Right atrium auricular region (tissue), 2 donors: ENCODE data around the gene GNG7. TPM values are rescaled to one million over a fixed set of nuclear protein-coding genes. Genes with fewer than 3 reads are reported as not detected.
A peak's percentile ranks its signal among the peaks of the same experiment; 100 is the strongest.
"Not testable (repeated sequence)": the region's sequence is repeated elsewhere in the genome, so short reads cannot be mapped to it uniquely, and the experiment has no call there.

Experiments
- DNase-seq: peaks from one replicate; pipeline ENCODE4 v3.0.0-alpha.2; 2019; ENCODE audit warnings: low spot score
- H3K27ac ChIP-seq, 2 donors: fragments of 200-600 bp; sonication (generic); 1 replicate in 1 of 2; 2 replicates in 1 of 2; pipeline ENCODE4 v1.5.1; 2016 to 2019
- H3K27me3 ChIP-seq, 2 donors: fragments of 200-600 bp; sonication (generic); one replicate each; pipeline versions ENCODE4 v1.5.1 to v1.6.0; 2017 to 2019
- H3K36me3 ChIP-seq: fragments of 200-600 bp; sonication (generic); one replicate; pipeline ENCODE4 v1.5.1; 2016
- H3K4me1 ChIP-seq, 2 donors: fragments of 200-600 bp; sonication (generic); one replicate each; pipeline versions ENCODE4 v1.5.1 to v1.6.0; 2017 to 2019
- H3K4me3 ChIP-seq, 2 donors: fragments of 200-600 bp; sonication (generic); 1 replicate in 1 of 2; 2 replicates in 1 of 2; pipeline ENCODE4 v1.5.1; 2017 to 2019; ENCODE audit warnings: mild to moderate bottlenecking in 1 of 2, moderate library complexity in 1 of 2
- H3K9me3 ChIP-seq, 2 donors: fragments of 200-600 bp; sonication (generic); one replicate each; pipeline ENCODE4 v1.5.1; 2019
- CTCF ChIP-seq, 2 donors: fragments of 200-600 bp; sonication (generic); IDR thresholded peaks; one replicate each; pipeline ENCODE4 v1.5.1; 2019; ENCODE audit warnings: antibody characterized with exemption in 2 of 2
- total RNA-seq, 2 donors: library from RNA; depleted of rRNA; stranded (reverse); fragments of >200 nt; gene quantifications; one replicate each; pipeline ENCODE4 v1.1.0, GENCODE V29; 2016

The GNG7 gene
- total RNA-seq, 2 donors from 2014 or later: 18.0 to 22.8 TPM

DNA sequence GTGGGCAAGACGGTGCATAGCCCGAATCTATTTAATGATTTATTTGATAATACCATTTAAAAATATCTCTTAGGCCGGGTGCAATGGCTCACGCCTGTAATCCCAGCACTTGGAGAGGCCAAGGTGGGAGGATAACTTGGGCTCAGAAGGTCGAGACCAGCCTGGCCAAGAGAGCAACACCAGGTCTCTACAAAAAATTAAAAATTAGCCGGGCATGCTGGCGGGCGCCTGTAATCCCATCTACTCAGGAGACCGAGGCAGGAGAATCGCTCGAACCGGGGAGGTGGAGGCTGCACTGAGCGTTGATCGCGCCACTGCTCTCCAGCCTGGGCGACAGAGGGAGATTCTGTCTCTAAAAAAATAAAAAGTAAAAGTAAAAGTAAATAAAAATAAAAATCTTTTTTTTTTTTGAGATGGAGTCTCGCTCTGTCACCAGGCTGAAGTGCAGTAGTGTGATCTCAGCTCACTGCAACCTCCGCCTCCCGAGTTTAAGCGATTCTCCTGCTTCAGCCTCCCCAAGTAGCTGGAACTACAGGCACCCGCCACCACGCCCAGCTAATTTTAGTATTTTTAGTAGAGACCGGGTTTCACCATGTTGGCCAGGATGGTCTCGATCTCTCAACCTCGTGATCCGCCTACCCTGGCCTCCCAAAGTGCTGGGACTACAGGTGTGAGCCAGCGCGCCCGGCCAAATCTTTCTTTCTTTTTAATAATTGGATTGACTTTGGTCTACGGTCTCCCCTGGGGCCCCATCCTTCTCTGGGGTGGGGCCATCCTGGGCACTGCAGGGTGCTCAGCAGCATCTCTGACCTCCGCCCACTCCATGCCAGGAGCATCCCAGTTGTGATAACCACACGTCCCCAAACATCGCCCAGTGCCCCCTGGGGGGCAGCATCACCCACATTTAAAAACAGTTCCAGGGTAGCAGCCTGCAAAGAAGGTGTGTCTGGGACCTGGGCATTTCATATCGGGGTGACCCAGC lies 90.7 kb downstream of the GNG7 start:
- DNase-seq: no peak
- Histone ChIP-seq H3K27ac (peak overlapping the region; percentile 88 to 92), H3K4me3 (peak overlapping the region in 1 of 2 donors; percentile 53), H3K9me3 (no peaks in the 10 kb centered on the region), H3K27me3 (no peaks in the 10 kb centered on the region), H3K4me1 (peaks cover 0 to 29% of the 10 kb centered on the region in 2 donors), H3K36me3 (no peaks in the 10 kb centered on the region)
- TF ChIP-seq CTCF (IDR thresholded peaks at IDR 0.05): peak; percentile 1 to 2

DNA sequence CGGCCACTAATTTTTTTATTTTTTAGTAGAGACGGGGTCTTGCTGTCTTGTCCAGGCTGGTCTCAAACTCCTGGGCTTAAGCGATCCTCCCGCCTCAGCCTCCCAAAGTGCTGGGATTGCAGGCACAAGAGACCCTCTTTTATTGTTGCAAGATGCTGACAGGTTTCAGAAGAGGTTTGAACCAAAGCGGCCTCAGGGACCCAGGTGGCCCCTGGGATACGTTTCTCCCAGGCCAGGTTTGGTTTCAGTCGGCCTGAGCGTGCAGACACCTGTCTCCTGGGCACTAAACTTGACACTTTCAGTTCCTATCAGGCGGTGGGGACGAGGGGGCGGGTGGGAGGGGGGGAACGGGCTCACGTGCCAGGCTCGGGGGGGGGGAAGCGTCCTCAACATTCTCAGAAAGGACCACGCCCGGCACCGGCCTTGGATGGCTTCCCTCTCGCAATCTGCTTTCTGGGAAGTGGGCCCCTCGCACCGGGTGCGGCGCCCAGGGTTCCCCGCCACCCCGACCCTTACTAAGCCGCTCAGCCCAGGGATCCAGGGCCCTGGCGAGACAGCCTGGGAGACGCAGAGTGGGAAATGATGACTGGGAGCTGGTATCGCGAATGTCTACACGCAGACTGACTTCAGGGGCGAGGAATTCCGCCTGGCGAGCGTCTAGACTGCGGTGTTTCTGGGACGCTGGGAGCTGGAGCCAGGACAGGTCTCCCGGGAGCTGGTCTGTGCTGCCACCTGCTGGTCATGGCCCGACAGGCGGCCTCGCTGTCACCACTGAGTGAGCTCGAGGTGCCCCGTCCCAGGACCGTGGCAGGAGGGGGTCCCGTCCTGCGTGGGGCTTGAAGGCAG lies 91.6 kb downstream of the GNG7 start:
- Histone ChIP-seq H3K27me3 (no peaks in the 10 kb centered on the region), H3K4me3 (peak overlapping the region; percentile 24 to 53), H3K4me1 (peaks cover 0 to 38% of the 10 kb centered on the region in 2 donors), H3K36me3 (no peaks in the 10 kb centered on the region), H3K9me3 (no peaks in the 10 kb centered on the region), H3K27ac (peak overlapping the region; percentile 88 to 92)
- peak; percentile 97 for DNase-seq
- TF ChIP-seq CTCF (IDR thresholded peaks at IDR 0.05): peak; percentile 93 to 99

DNA sequence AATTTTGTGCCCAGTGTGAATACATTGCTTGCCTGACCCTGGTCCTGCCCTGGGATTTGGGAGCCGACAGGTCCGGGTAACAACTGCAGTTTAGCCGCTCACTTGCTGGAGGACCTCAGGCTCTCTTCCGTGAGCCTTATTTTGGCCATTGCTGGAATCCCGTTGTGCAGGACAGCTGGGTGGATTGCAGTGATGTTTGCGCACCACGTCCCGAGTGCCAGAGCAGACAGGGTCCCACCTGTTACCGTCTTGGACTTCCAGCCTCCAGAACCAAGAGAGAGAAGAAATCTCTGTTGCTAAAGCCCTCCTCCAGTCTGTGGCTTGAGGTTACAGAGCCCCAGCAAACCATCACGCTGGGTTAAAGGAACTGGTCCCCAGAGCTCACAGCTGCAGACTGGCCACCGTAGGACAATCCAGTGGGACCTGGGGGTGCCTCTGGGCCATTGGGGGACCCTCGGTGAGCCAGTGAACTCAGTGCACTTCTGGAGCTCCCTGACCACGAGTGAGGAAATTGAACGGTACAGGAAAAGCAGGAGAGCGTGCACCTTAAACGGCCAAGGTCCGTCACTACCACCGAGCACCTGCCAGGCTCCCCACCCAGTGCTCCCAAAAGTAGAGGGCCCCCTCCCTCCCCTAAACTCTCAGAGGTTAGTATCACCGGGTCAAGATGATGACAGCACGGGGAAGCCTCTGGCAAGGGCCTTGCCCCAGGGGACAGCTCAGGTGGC lies 92.9 kb downstream of the GNG7 start:
- peaks cover 0 to 38% of the 10 kb centered on the region in 2 donors for H3K4me1 ChIP-seq
- H3K36me3 ChIP-seq: no peaks in the 10 kb centered on the region
- TF ChIP-seq CTCF (IDR thresholded peaks at IDR 0.05): no peak
- H3K27ac ChIP-seq: no peak overlapping the region
- H3K27me3 ChIP-seq: no peaks in the 10 kb centered on the region
- DNase-seq: no peak
- no peaks in the 10 kb centered on the region for H3K9me3 ChIP-seq
- no peak overlapping the region for H3K4me3 ChIP-seq

DNA sequence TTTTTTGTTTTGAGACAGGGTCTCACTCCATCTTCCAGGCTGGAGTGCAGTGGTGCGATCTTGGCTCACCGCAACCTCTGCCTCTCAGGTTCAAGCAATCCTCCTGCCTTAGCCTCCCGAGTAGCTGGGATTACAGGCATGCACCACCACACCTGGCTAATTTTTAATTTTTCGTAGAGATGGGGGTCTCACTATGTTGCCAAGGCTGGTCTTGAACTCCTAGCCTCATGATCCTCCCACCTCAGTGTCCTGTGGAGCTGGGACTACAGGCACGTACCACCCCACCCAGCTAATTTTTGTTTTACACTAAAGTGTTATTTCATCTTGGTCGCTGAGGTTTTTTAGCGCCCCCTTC lies 93.5 kb downstream of the GNG7 start:
- not testable (repeated sequence) for H3K4me3 ChIP-seq, H3K27me3 ChIP-seq, H3K9me3 ChIP-seq, DNase-seq, H3K36me3 ChIP-seq, H3K27ac ChIP-seq
- H3K4me1 ChIP-seq: peaks cover 0 to 38% of the 10 kb centered on the region in 2 donors

GRCh38 chr19:2608602-2608922 lies 93.9 kb downstream of the GNG7 start:
- H3K4me1 ChIP-seq: peaks cover 0 to 38% of the 10 kb centered on the region in 2 donors
- no peak for DNase-seq
- H3K36me3 ChIP-seq: no peaks in the 10 kb centered on the region
- peak overlapping the region in 1 of 2 donors; percentile 7 for H3K27ac ChIP-seq
- no peak overlapping the region for H3K4me3 ChIP-seq
- H3K27me3 ChIP-seq: no peaks in the 10 kb centered on the region
- no peaks in the 10 kb centered on the region for H3K9me3 ChIP-seq
- TF ChIP-seq CTCF (IDR thresholded peaks at IDR 0.05): no peak
